GM19193 (cell line): ENCODE results near the gene FABP2.

Experiments used
- POLR2A ChIP-seq: IDR thresholded peaks from 4 replicates; pipeline ENCODE4 v1.6.1; 2011; ENCODE audit not compliant: insufficient read depth, insufficient read length; ENCODE audit errors: extremely low read depth

FABP2 gene

GRCh38 chr4:119299741-119300100 is 22.2 kb downstream of the FABP2 start:
- no peak for TF ChIP-seq POLR2A

GRCh38 chr4:119299260-119299671 is 22.7 kb downstream of the FABP2 start:
- no peak for TF ChIP-seq POLR2A

- no peak for TF ChIP-seq POLR2A
Observed at GRCh38 chr4:119297795-119298194, 24.1 kb downstream of the FABP2 start.

GRCh38 chr4:119296356-119296755 is 25.6 kb downstream of the FABP2 start:
- TF ChIP-seq POLR2A = no peak

GRCh38 chr4:119290598-119290997 is 31.3 kb downstream of the FABP2 start:
- TF ChIP-seq POLR2A = no peak

GRCh38 chr4:119289313-119289712 is 32.6 kb downstream of the FABP2 start:
- TF ChIP-seq POLR2A = no peak

GRCh38 chr4:119286377-119287002 is 35.4 kb downstream of the FABP2 start:
- TF ChIP-seq POLR2A = no peak

GRCh38 chr4:119284876-119285780 is 36.8 kb downstream of the FABP2 start:
- no peak for TF ChIP-seq POLR2A

GRCh38 chr4:119281393-119281792 is 40.5 kb downstream of the FABP2 start:
- no peak for TF ChIP-seq POLR2A

- no peak for TF ChIP-seq POLR2A
Observed at GRCh38 chr4:119271361-119272085, 50.4 kb downstream of the FABP2 start.

- no peak for TF ChIP-seq POLR2A
Observed at GRCh38 chr4:119268466-119268865, 53.5 kb downstream of the FABP2 start.
